Endothelial cell of umbilical vein (primary cell): ENCODE data around the gene STARD13.
"Not testable (repeated sequence)": the region's sequence is repeated elsewhere in the genome, so short reads cannot be mapped to it uniquely, and the experiment has no call there.

Experiments
- CTCF ChIP-seq, 2 donors: IDR thresholded peaks; 1 replicate in 1 of 2; 2 replicates in 1 of 2; pipeline ENCODE4 v1.5.1; 2011; ENCODE audit warnings: low read length in 2 of 2, mild to moderate bottlenecking in 2 of 2, moderate library complexity in 2 of 2, control low read depth in 1 of 2, inconsistent platforms in 1 of 2, low read depth in 1 of 2; ENCODE audit not compliant: insufficient read depth in 1 of 2; ENCODE audit errors: extremely low read depth in 1 of 2
- POLR2A ChIP-seq: IDR thresholded peaks from 2 replicates; pipeline ENCODE4 v1.6.1; 2012; ENCODE audit warnings: low read depth, mild to moderate bottlenecking, control low read depth, low read length

- not testable (repeated sequence) for TF ChIP-seq POLR2A; CTCF (IDR thresholded peaks at IDR 0.05; ENCODE audit: extremely low read depth in 1 of 2, insufficient read depth in 1 of 2, low read depth in 1 of 2, low read length in 2 of 2)
These were observed 43.2 kb downstream of the STARD13 start for GRCh38 chr13:33242372-33242771.
